ENCODE results near the gene HS3ST3A1. TPM values are rescaled to one million over a fixed set of nuclear protein-coding genes. Genes with fewer than 3 reads are reported as not detected.

The HS3ST3A1 gene
- total RNA-seq, 1 donor from 2014 or later: not detected

GRCh38 chr17:13490427-13490826, 111.3 kb downstream of the HS3ST3A1 start:
- H3K4me1 ChIP-seq: no peaks in the 10 kb centered on the region
- no peak overlapping the region for H3K4me3 ChIP-seq
- intact Hi-C loops (cut with DNase I): no loop called here
- no peak for TF ChIP-seq CTCF (IDR thresholded peaks at IDR 0.05)
- H3K36me3 ChIP-seq: no peaks in the 10 kb centered on the region
- H3K9me3 ChIP-seq: no peaks in the 10 kb centered on the region
- H3K27me3 ChIP-seq: no peaks in the 10 kb centered on the region
- no peak for DNase-seq (ENCODE audit: low spot score in 2 of 2)
- no peak overlapping the region for H3K27ac ChIP-seq

GRCh38 chr17:13485327-13485726, 116.4 kb downstream of the HS3ST3A1 start:
- H3K4me1 ChIP-seq: no peaks in the 10 kb centered on the region
- no peaks in the 10 kb centered on the region for H3K36me3 ChIP-seq
- TF ChIP-seq CTCF (IDR thresholded peaks at IDR 0.05): no peak
- DNase-seq (ENCODE audit: low spot score in 2 of 2): no peak
- no peaks in the 10 kb centered on the region for H3K27me3 ChIP-seq
- peaks cover 0 to 11% of the 10 kb centered on the region in 2 donors for H3K9me3 ChIP-seq
- intact Hi-C loops (cut with DNase I): no loop called here
- no peak overlapping the region for H3K27ac ChIP-seq
- no peak overlapping the region for H3K4me3 ChIP-seq

- Histone ChIP-seq H3K4me3 (no peak overlapping the region), H3K27ac (no peak overlapping the region), H3K27me3 (no peaks in the 10 kb centered on the region), H3K9me3 (peaks cover 0 to 17% of the 10 kb centered on the region in 2 donors), H3K4me1 (no peaks in the 10 kb centered on the region), H3K36me3 (no peaks in the 10 kb centered on the region)
- no peak for DNase-seq (ENCODE audit: low spot score in 2 of 2)
- TF ChIP-seq CTCF (IDR thresholded peaks at IDR 0.05): no peak
- intact Hi-C loops (cut with DNase I): no loop called here
Observed at GRCh38 chr17:13484020-13484419, 117.7 kb downstream of the HS3ST3A1 start.

GRCh38 chr17:13480877-13481276, 120.9 kb downstream of the HS3ST3A1 start:
- H3K9me3 ChIP-seq: peaks cover 0 to 17% of the 10 kb centered on the region in 2 donors
- H3K4me3 ChIP-seq: no peak overlapping the region
- TF ChIP-seq CTCF (IDR thresholded peaks at IDR 0.05): no peak
- no peaks in the 10 kb centered on the region for H3K27me3 ChIP-seq
- DNase-seq (ENCODE audit: low spot score in 2 of 2): no peak
- intact Hi-C loops (cut with DNase I): no loop called here
- H3K4me1 ChIP-seq: no peaks in the 10 kb centered on the region
- H3K36me3 ChIP-seq: no peaks in the 10 kb centered on the region
- no peak overlapping the region for H3K27ac ChIP-seq

- H3K36me3 ChIP-seq: no peaks in the 10 kb centered on the region
- no peak overlapping the region for H3K4me3 ChIP-seq
- no peak for DNase-seq (ENCODE audit: low spot score in 2 of 2)
- H3K27ac ChIP-seq: no peak overlapping the region
- no peak for TF ChIP-seq CTCF (IDR thresholded peaks at IDR 0.05)
- no peaks in the 10 kb centered on the region for H3K27me3 ChIP-seq
- no peaks in the 10 kb centered on the region for H3K4me1 ChIP-seq
- peaks cover 0 to 17% of the 10 kb centered on the region in 2 donors for H3K9me3 ChIP-seq
- intact Hi-C loops (cut with DNase I): no loop called here
Observed at GRCh38 chr17:13478326-13478830, 123.4 kb downstream of the HS3ST3A1 start.

- peaks cover 0 to 17% of the 10 kb centered on the region in 2 donors for H3K9me3 ChIP-seq
- no peak for TF ChIP-seq CTCF (IDR thresholded peaks at IDR 0.05)
- no peak overlapping the region for H3K4me3 ChIP-seq
- no peak overlapping the region for H3K27ac ChIP-seq
- no peaks in the 10 kb centered on the region for H3K36me3 ChIP-seq
- no peaks in the 10 kb centered on the region for H3K27me3 ChIP-seq
- no peaks in the 10 kb centered on the region for H3K4me1 ChIP-seq
- no peak for DNase-seq (ENCODE audit: low spot score in 2 of 2)
- intact Hi-C loops (cut with DNase I): no loop called here
Observed at GRCh38 chr17:13477180-13477611, 124.5 kb downstream of the HS3ST3A1 start.

Measured in ascending aorta (tissue), 2 donors.